Lower leg skin (tissue), 4 donors: Measurements from ENCODE around the gene RNF121. TPM values are rescaled to one million over a fixed set of nuclear protein-coding genes. Genes with fewer than 3 reads are reported as not detected.

ENCODE experiments used
- DNase-seq, 2 donors: peaks; one replicate each; pipeline ENCODE4 v3.0.0-alpha.2; 2019; ENCODE audit warnings: low spot score in 2 of 2
- H3K4me3 ChIP-seq: fragments of 200-600 bp; sonication (generic); 2 replicates; pipeline ENCODE4 v1.5.1; 2017; ENCODE audit warnings: mild to moderate bottlenecking, low read depth; ENCODE audit not compliant: poor library complexity, severe bottlenecking
- CTCF ChIP-seq, 3 donors: fragments of 450-650 bp; IDR thresholded peaks; one replicate each; pipeline ENCODE4 v1.5.1; 2016; ENCODE audit warnings: antibody characterized with exemption in 3 of 3, mild to moderate bottlenecking in 3 of 3, moderate library complexity in 2 of 3
- POLR2A ChIP-seq, 2 donors: fragments of 450-650 bp; IDR thresholded peaks; one replicate each; pipeline ENCODE4 v1.6.1; 2016 to 2017; ENCODE audit warnings: antibody characterized with exemption in 2 of 2, mild to moderate bottlenecking in 1 of 2, moderate library complexity in 1 of 2
- WGBS, 2 donors: methylation state at CpG; one replicate each; pipeline ENCODE4 v1.1.5; 2018; 5-methylcytosine and 5-hydroxymethylcytosine counted together
- intact Hi-C: fragments of 100-400 bp; cut with DNase I; formaldehyde crosslinking; loops from one replicate; pipeline ENCODE4 v1.15.0; 2023; ENCODE audit warnings: low total_unique reads
- total RNA-seq, 4 donors: library from RNA; depleted of rRNA; stranded (reverse); fragments of >200 nt; gene quantifications; one replicate each; pipeline ENCODE4 v1.1.0, GENCODE V29; 2016

The RNF121 gene
- total RNA-seq, 4 donors from 2014 or later, result 13.2 to 27.6 (median 18.6) TPM

DNA sequence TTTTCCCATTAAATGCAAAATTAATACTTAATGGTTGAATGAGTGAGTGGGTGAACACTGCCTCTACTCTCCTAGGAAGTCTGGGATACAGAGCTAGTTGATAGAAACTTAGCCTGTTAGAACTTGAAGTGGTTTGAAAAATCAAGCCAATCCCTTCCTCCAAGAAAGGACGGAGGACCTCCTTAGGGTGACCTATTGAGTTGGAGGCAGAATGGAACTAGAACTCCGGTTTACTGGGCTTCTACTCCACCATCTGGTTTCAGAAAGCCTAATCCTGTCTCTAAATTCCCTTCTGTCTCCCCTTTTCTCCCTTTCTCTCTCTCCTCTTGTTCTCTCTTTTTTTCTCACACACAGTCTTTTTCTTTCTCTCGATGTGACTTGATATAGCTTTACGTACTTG lies 50.2 kb downstream of the RNF121 start:
- TF ChIP-seq CTCF (IDR thresholded peaks at IDR 0.05) (no peak), POLR2A (IDR thresholded peaks at IDR 0.05) (no peak)
- intact Hi-C loops, result loop anchor here (5.0 kb wide), 1 partner anchor 448 kb away; no protein-coding TSS in a partner anchor
- no peak overlapping the region for H3K4me3 ChIP-seq
- WGBS, 2 donors, result 92 to 93% methylated on average over 4 of the region's 4 CpGs
- DNase-seq, result no peak

DNA sequence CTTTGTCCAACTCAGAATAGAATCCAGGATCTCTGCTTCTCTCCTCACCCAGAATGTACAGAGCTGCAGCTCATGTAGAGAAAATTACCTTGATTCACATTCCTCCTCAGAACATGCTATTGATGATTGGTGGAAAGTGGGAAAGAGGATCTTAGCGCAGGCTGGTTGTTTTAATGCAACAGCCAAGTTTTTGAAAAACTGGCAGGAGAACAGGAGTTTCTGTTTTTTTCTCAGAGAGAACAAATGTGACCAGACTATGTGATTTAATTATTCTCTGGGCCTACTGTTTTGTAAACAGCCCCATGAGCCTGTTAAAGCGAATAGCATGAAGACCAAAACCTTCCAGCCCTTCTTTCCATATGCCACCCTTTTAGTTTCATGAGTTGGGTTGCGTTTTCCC lies 50.8 kb downstream of the RNF121 start:
- intact Hi-C loops, result loop anchor here (5.0 kb wide), 1 partner anchor 448 kb away; no protein-coding TSS in a partner anchor
- TF ChIP-seq POLR2A (IDR thresholded peaks at IDR 0.05), result no peak
- no peak for TF ChIP-seq CTCF (IDR thresholded peaks at IDR 0.05)
- WGBS, 2 donors, result 77 to 88% methylated on average over 3 of the region's 3 CpGs
- no peak overlapping the region for H3K4me3 ChIP-seq
- no peak for DNase-seq

DNA sequence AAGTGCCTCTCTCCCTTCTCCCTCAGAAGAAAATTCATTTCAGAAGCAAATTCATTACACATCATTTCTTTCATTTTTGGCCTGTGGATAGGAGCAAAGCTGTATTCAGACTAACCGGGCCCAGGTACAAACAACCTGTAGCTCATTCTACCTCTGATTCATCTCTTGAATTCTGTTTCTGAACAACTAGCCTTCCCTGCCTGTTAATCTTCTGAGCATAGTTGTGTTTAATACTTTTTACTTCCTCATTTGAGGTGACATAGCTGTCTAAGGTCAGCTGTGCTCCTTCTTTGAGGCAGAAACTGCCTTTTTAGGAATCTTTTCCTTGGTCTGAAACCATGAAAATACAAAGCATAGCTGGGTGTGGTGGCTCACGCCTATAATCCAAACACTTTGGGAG lies 57.3 kb downstream of the RNF121 start:
- DNase-seq, result no peak
- 87 to 94% methylated on average over 2 of the region's 2 CpGs for WGBS, 2 donors
- TF ChIP-seq POLR2A (IDR thresholded peaks at IDR 0.05) (no peak), CTCF (IDR thresholded peaks at IDR 0.05) (no peak)
- H3K4me3 ChIP-seq, result no peak overlapping the region
- intact Hi-C loops, result no loop called here

DNA sequence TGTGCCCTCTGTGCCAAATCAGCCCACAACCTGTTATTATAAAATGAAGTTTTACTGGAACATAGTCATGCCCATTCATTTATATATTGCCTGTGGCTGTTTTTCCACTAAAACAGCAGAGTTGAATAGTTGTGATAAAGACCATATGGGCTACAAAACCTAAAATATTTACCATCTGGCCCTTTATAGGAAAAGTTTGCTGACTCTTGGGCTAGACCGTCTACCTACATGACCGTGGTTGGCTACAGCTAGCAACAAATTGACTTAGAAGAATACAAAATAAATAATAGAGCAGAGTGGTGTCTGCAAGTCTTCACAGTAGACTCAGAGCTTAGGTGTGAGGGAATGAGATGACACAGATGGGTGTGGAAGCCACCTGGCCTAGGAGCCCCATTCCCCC lies 58.7 kb downstream of the RNF121 start:
- H3K4me3 ChIP-seq, result no peak overlapping the region
- intact Hi-C loops, result no loop called here
- TF ChIP-seq POLR2A (IDR thresholded peaks at IDR 0.05) (no peak), CTCF (IDR thresholded peaks at IDR 0.05) (no peak)
- DNase-seq, result no peak
- 22% methylated on average over 2 of the region's 2 CpGs for WGBS, 2 donors

- WGBS, 2 donors, result 42 to 48% methylated on average over 3 of the region's 3 CpGs
- intact Hi-C loops, result no loop called here
- no peak for DNase-seq
- H3K4me3 ChIP-seq, result no peak overlapping the region
- no peak for TF ChIP-seq CTCF (IDR thresholded peaks at IDR 0.05)
- no peak for TF ChIP-seq POLR2A (IDR thresholded peaks at IDR 0.05)
Measured at GRCh38 chr11:71988050-71988449, 59.2 kb downstream of the RNF121 start.

DNA sequence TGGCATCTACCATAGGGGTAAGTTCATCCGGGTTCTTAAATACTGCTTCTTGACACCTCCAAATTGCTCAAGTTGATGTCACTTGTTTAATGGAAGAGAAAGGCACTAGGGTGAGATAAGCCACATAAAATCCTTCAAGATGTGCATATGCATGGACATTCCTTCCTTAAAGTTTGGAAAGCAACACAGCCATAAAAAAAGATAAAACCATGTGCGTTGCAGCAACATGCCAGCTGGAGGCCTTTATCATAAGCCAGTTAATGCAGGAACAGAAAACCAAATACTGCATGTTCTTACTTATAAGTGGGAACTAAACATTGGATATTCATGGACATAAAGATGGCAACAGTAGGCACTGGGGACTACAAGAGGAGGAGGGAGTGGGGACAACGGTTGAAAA lies 61.9 kb downstream of the RNF121 start:
- TF ChIP-seq CTCF (IDR thresholded peaks at IDR 0.05) (no peak), POLR2A (IDR thresholded peaks at IDR 0.05) (no peak)
- WGBS, 2 donors, result 56 to 58% methylated on average over 3 of the region's 3 CpGs
- no peak for DNase-seq
- intact Hi-C loops, result no loop called here
- H3K4me3 ChIP-seq, result no peak overlapping the region
